Type B pancreatic cell (in vitro differentiated cells): Measurements from ENCODE around the gene CENPP. TPM values are rescaled to one million over a fixed set of nuclear protein-coding genes. Genes with fewer than 3 reads are reported as not detected.
A peak's percentile ranks its signal among the peaks of the same experiment; 100 is the strongest.

Experiments used
- DNase-seq: peaks from one replicate; pipeline ENCODE4 v3.0.0; 2021; ENCODE audit warnings: mixed read lengths; ENCODE audit not compliant: unreplicated experiment; ENCODE audit errors: extremely low spot score
- H3K27ac Mint-ChIP-seq: 2 replicates; pipeline ENCODE4 v1.8.0; 2021; ENCODE audit warnings: mild to moderate bottlenecking, mixed read lengths
- H3K27me3 Mint-ChIP-seq: 2 replicates; pipeline ENCODE4 v1.8.0; 2021; ENCODE audit warnings: mixed read lengths
- H3K36me3 Mint-ChIP-seq: 2 replicates; pipeline ENCODE4 v1.8.0; 2021; ENCODE audit warnings: mixed read lengths
- H3K4me1 Mint-ChIP-seq: one replicate; pipeline ENCODE4 v1.8.0; 2021; ENCODE audit warnings: mixed read lengths; ENCODE audit not compliant: unreplicated experiment
- H3K4me3 Mint-ChIP-seq: 2 replicates; pipeline ENCODE4 v1.8.0; 2021; ENCODE audit warnings: mild to moderate bottlenecking, mixed read lengths
- H3K9me3 Mint-ChIP-seq: 2 replicates; pipeline ENCODE4 v1.8.0; 2021; ENCODE audit warnings: mixed read lengths
- CTCF ChIP-seq: fragments of 200-600 bp; sonication (generic); conservative IDR thresholded peaks from 2 replicates; pipeline ENCODE4 v1.5.0; 2021; ENCODE audit warnings: antibody characterized with exemption, mild to moderate bottlenecking
- total RNA-seq: library from RNA; stranded (reverse); gene quantifications from 2 replicates; pipeline ENCODE4 v1.2.1, GENCODE V29; 2021; ENCODE audit warnings: low replicate concordance

CENPP gene
- total RNA-seq, 1 donor from 2014 or later = 7.6 TPM

GRCh38 chr9:92626484-92626883, 300.7 kb downstream of the CENPP start:
- Mint-ChIP-seq H3K4me1 (no peaks in the 10 kb centered on the region), H3K4me3 (no peak overlapping the region), H3K9me3 (no peaks in the 10 kb centered on the region), H3K27me3 (no peaks in the 10 kb centered on the region), H3K27ac (no peak overlapping the region), H3K36me3 (peaks cover 39% of the 10 kb centered on the region)
- no peak for DNase-seq
- no peak for TF ChIP-seq CTCF

- no peak for TF ChIP-seq CTCF
- Mint-ChIP-seq H3K4me1 (no peaks in the 10 kb centered on the region), H3K9me3 (no peaks in the 10 kb centered on the region), H3K27ac (no peak overlapping the region), H3K27me3 (no peaks in the 10 kb centered on the region), H3K36me3 (peaks cover 39% of the 10 kb centered on the region), H3K4me3 (no peak overlapping the region)
- no peak for DNase-seq
Measured at GRCh38 chr9:92627651-92628050, 301.9 kb downstream of the CENPP start.

- H3K27me3 Mint-ChIP-seq = no peaks in the 10 kb centered on the region
- peaks cover 32% of the 10 kb centered on the region for H3K36me3 Mint-ChIP-seq
- no peak overlapping the region for H3K27ac Mint-ChIP-seq
- peak; percentile 34 for DNase-seq
- peaks cover 3% of the 10 kb centered on the region for H3K4me1 Mint-ChIP-seq
- TF ChIP-seq CTCF = no peak
- no peaks in the 10 kb centered on the region for H3K9me3 Mint-ChIP-seq
- H3K4me3 Mint-ChIP-seq = no peak overlapping the region
Measured at GRCh38 chr9:92631452-92632343, 305.9 kb downstream of the CENPP start.

GRCh38 chr9:92632641-92633040, 306.9 kb downstream of the CENPP start:
- H3K9me3 Mint-ChIP-seq = no peaks in the 10 kb centered on the region
- H3K27ac Mint-ChIP-seq = no peak overlapping the region
- DNase-seq = peak; percentile 45
- H3K4me1 Mint-ChIP-seq = peaks cover 3% of the 10 kb centered on the region
- H3K36me3 Mint-ChIP-seq = peaks cover 24% of the 10 kb centered on the region
- TF ChIP-seq CTCF = no peak
- no peak overlapping the region for H3K4me3 Mint-ChIP-seq
- H3K27me3 Mint-ChIP-seq = no peaks in the 10 kb centered on the region

- TF ChIP-seq CTCF = no peak
- Mint-ChIP-seq H3K4me3 (no peak overlapping the region), H3K9me3 (no peaks in the 10 kb centered on the region), H3K36me3 (peaks cover 21% of the 10 kb centered on the region), H3K27me3 (no peaks in the 10 kb centered on the region), H3K4me1 (peaks cover 3% of the 10 kb centered on the region), H3K27ac (no peak overlapping the region)
- peak; percentile 58 for DNase-seq
Measured at GRCh38 chr9:92633614-92634278, 308.0 kb downstream of the CENPP start.
